Measurements from ENCODE around the gene ACMSD. TPM values are rescaled to one million over a fixed set of nuclear protein-coding genes. Genes with fewer than 3 reads are reported as not detected.

ACMSD gene
- total and polyA plus RNA-seq, 2 experiments from 2014 or later = 0.11 TPM; not detected in 1

DNA sequence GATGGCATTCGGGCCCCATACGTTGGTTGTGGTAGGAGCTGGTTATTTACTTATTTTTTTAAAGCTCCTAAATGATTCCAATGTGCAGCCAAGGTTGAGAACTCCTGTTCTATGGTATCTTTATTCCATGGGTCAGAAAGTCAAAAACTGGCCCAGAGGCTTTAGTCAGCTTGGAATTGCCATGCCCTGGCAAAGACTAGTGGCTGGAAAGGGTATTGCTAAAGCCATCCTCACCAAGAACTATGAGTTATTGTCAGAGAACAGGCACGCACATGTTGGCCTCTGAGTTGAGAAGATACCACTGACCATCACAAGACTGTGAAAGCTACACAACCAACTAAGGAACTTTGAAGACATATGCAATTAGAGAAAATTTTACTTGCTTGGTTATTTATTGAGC, 47.9 kb upstream of the ACMSD start:
- Histone ChIP-seq H3K36me3 (ENCODE audit: insufficient read depth) (no peaks in the 10 kb centered on the region), H2AFZ (no peak overlapping the region), H4K20me1 (replicated peaks; ENCODE audit: insufficient read depth) (no peaks in the 10 kb centered on the region), H3K27ac (ENCODE audit: low read depth) (no peak overlapping the region), H3K79me2 (replicated peaks; ENCODE audit: insufficient read depth) (no peaks in the 10 kb centered on the region), H3K4me3 (no peak overlapping the region), H3K4me1 (ENCODE audit: insufficient read depth) (no peaks in the 10 kb centered on the region), H3K4me2 (no peak overlapping the region), H3K9me2 (ENCODE audit: insufficient read depth) (peaks cover 7% of the 10 kb centered on the region; the same call in 1 of the 2 replicates), H3K27me3 (ENCODE audit: insufficient read depth) (no peaks in the 10 kb centered on the region), H3F3A (replicated peaks; ENCODE audit: low read depth) (no peaks in the 10 kb centered on the region)
- ATAC-seq = no peak; the same call in 2 of the 3 replicates
- peak; percentile 57 for DNase-seq (ENCODE audit: low spot score)
- no peak overlapping the region for H3K27ac Mint-ChIP-seq
- H3K36me3 Mint-ChIP-seq (ENCODE audit: low read depth) = no peaks in the 10 kb centered on the region
- no peaks in the 10 kb centered on the region for H3K27me3 Mint-ChIP-seq (ENCODE audit: insufficient read depth, low read depth, poor library complexity)
- TF ChIP-seq CTCF (conservative IDR thresholded peaks at IDR 0.05; ENCODE audit: low read depth in 2 of 2) (peak; percentile 44 to 57), ETS1 (IDR thresholded peaks at IDR 0.05) (no peak)
- no peaks in the 10 kb centered on the region for H3K4me1 Mint-ChIP-seq
- H3K9me3 Mint-ChIP-seq = no peaks in the 10 kb centered on the region; the same call in 2 of the 3 replicates
- H3K4me3 Mint-ChIP-seq = no peak overlapping the region

DNA sequence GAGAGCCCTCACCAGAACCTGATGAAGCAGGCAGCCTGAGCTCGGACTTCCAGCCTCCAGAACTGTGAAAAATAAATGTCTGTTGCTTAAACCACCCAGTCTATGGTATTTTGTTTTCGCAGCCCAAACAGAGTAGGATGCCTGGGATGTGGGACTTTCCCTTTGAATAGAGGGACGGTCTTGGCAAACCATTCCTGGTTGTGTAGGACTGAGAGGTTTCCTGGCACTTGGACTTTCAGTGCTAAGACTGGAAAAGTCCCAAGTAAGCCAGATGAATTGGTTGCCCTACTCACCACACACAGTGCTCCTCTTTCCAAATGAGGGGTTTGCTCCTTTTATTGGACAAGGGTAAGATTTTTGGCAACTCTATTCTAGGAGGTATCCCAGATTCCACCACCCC, 46.8 kb upstream of the ACMSD start:
- Mint-ChIP-seq H3K4me3 (no peak overlapping the region), H3K9me3 (no peaks in the 10 kb centered on the region; the same call in 2 of the 3 replicates), H3K27me3 (ENCODE audit: insufficient read depth, low read depth, poor library complexity) (no peaks in the 10 kb centered on the region), H3K27ac (no peak overlapping the region), H3K36me3 (ENCODE audit: low read depth) (no peaks in the 10 kb centered on the region), H3K4me1 (no peaks in the 10 kb centered on the region)
- TF ChIP-seq, protein P1, sequence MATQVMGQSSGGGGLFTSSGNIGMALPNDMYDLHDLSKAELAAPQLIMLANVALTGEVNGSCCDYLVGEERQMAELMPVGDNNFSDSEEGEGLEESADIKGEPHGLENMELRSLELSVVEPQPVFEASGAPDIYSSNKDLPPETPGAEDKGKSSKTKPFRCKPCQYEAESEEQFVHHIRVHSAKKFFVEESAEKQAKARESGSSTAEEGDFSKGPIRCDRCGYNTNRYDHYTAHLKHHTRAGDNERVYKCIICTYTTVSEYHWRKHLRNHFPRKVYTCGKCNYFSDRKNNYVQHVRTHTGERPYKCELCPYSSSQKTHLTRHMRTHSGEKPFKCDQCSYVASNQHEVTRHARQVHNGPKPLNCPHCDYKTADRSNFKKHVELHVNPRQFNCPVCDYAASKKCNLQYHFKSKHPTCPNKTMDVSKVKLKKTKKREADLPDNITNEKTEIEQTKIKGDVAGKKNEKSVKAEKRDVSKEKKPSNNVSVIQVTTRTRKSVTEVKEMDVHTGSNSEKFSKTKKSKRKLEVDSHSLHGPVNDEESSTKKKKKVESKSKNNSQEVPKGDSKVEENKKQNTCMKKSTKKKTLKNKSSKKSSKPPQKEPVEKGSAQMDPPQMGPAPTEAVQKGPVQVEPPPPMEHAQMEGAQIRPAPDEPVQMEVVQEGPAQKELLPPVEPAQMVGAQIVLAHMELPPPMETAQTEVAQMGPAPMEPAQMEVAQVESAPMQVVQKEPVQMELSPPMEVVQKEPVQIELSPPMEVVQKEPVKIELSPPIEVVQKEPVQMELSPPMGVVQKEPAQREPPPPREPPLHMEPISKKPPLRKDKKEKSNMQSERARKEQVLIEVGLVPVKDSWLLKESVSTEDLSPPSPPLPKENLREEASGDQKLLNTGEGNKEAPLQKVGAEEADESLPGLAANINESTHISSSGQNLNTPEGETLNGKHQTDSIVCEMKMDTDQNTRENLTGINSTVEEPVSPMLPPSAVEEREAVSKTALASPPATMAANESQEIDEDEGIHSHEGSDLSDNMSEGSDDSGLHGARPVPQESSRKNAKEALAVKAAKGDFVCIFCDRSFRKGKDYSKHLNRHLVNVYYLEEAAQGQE (IDR thresholded peaks at IDR 0.05; ENCODE audit: unreplicated experiment) = no peak
- TF ChIP-seq POLR2AphosphoS5 (IDR thresholded peaks at IDR 0.05; ENCODE audit: low read depth) (no peak), JUNB (IDR thresholded peaks at IDR 0.05; ENCODE audit: unreplicated experiment) (no peak)
- TF ChIP-seq, protein P2, sequence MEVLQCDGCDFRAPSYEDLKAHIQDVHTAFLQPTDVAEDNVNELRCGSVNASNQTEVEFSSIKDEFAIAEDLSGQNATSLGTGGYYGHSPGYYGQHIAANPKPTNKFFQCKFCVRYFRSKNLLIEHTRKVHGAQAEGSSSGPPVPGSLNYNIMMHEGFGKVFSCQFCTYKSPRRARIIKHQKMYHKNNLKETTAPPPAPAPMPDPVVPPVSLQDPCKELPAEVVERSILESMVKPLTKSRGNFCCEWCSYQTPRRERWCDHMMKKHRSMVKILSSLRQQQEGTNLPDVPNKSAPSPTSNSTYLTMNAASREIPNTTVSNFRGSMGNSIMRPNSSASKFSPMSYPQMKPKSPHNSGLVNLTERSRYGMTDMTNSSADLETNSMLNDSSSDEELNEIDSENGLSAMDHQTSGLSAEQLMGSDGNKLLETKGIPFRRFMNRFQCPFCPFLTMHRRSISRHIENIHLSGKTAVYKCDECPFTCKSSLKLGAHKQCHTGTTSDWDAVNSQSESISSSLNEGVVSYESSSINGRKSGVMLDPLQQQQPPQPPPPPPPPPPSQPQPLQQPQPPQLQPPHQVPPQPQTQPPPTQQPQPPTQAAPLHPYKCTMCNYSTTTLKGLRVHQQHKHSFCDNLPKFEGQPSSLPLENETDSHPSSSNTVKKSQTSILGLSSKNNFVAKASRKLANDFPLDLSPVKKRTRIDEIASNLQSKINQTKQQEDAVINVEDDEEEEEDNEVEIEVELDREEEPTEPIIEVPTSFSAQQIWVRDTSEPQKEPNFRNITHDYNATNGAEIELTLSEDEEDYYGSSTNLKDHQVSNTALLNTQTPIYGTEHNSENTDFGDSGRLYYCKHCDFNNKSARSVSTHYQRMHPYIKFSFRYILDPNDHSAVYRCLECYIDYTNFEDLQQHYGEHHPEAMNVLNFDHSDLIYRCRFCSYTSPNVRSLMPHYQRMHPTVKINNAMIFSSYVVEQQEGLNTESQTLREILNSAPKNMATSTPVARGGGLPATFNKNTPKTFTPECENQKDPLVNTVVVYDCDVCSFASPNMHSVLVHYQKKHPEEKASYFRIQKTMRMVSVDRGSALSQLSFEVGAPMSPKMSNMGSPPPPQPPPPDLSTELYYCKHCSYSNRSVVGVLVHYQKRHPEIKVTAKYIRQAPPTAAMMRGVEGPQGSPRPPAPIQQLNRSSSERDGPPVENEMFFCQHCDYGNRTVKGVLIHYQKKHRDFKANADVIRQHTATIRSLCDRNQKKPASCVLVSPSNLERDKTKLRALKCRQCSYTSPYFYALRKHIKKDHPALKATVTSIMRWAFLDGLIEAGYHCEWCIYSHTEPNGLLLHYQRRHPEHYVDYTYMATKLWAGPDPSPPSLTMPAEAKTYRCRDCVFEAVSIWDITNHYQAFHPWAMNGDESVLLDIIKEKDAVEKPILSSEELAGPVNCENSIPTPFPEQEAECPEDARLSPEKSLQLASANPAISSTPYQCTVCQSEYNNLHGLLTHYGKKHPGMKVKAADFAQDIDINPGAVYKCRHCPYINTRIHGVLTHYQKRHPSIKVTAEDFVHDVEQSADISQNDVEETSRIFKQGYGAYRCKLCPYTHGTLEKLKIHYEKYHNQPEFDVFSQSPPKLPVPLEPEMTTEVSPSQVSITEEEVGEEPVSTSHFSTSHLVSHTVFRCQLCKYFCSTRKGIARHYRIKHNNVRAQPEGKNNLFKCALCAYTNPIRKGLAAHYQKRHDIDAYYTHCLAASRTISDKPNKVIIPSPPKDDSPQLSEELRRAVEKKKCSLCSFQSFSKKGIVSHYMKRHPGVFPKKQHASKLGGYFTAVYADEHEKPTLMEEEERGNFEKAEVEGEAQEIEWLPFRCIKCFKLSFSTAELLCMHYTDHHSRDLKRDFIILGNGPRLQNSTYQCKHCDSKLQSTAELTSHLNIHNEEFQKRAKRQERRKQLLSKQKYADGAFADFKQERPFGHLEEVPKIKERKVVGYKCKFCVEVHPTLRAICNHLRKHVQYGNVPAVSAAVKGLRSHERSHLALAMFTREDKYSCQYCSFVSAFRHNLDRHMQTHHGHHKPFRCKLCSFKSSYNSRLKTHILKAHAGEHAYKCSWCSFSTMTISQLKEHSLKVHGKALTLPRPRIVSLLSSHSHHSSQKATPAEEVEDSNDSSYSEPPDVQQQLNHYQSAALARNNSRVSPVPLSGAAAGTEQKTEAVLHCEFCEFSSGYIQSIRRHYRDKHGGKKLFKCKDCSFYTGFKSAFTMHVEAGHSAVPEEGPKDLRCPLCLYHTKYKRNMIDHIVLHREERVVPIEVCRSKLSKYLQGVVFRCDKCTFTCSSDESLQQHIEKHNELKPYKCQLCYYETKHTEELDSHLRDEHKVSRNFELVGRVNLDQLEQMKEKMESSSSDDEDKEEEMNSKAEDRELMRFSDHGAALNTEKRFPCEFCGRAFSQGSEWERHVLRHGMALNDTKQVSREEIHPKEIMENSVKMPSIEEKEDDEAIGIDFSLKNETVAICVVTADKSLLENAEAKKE (CRISPR knock-in tag; IDR thresholded peaks at IDR 0.05) = no peak
- H3K27me3 ChIP-seq (ENCODE audit: insufficient read depth) = no peaks in the 10 kb centered on the region
- no peaks in the 10 kb centered on the region for H3K36me3 ChIP-seq (ENCODE audit: insufficient read depth)
- H3K27ac ChIP-seq (ENCODE audit: low read depth) = no peak overlapping the region
- DNase-seq (ENCODE audit: low spot score) (no peak), ATAC-seq (no peak)
- H4K20me1 ChIP-seq (replicated peaks; ENCODE audit: insufficient read depth) = no peaks in the 10 kb centered on the region
- no peaks in the 10 kb centered on the region for H3F3A ChIP-seq (replicated peaks; ENCODE audit: low read depth)
- H3K4me2 ChIP-seq = no peak overlapping the region
- peaks cover 10% of the 10 kb centered on the region; the same call in 1 of the 2 replicates for H3K9me2 ChIP-seq (ENCODE audit: insufficient read depth)
- no peaks in the 10 kb centered on the region for H3K4me1 ChIP-seq (ENCODE audit: insufficient read depth)
- H3K79me2 ChIP-seq (replicated peaks; ENCODE audit: insufficient read depth) = no peaks in the 10 kb centered on the region
- no peak overlapping the region for H2AFZ ChIP-seq
- no peak overlapping the region for H3K4me3 ChIP-seq

All from GM23338 (cell line).